Diencephalon (tissue), 1 donor: Measurements from ENCODE around the gene MIF. TPM values are rescaled to one million over a fixed set of nuclear protein-coding genes. Genes with fewer than 3 reads are reported as not detected.

Experiments used
- small RNA-seq: library from RNA; depleted of rRNA; stranded (forward); fragments of <200 nt; gene quantifications from one replicate; pipeline ENCODE3, GENCODE V24; 2014
- total RNA-seq: library from RNA; depleted of rRNA; stranded (reverse); fragments of >200 nt; gene quantifications from one replicate; pipeline ENCODE4 v1.2.3, GENCODE V29; 2014

MIF gene
- 160 TPM for total RNA-seq

GRCh38 chr22:23893945-23894709, at the start of gene MIF:
Gene MIF (plus strand): TSS chr22:23894383. CDS start chr22:23894475, 92 bp downstream.

GRCh38 chr22:23857606-23858483, 36.3 kb upstream of the MIF start, which contains the start of gene SLC2A11:
Gene SLC2A11 (plus strand): TSS chr22:23857875. CDS start chr22:23858000, 125 bp downstream.

Small RNA genes within 50 kb of the gene (small RNA-seq; reads per million reads assigned to genes)
- not detected for gene RN7SL268P

Other genes starting within 250 kb of the MIF start
- gene RGL4, start 203.4 kb upstream of the MIF start, total RNA-seq = not detected
- gene ZNF70, start 143.3 kb upstream of the MIF start, total RNA-seq = 4.6 TPM
- gene VPREB3, start 140.0 kb upstream of the MIF start, total RNA-seq = not detected
- 2.1 TPM for gene C22orf15, start 131.4 kb upstream of the MIF start, total RNA-seq
- gene CHCHD10, start 126.4 kb upstream of the MIF start, total RNA-seq = 8.3 TPM
- gene MMP11, start 121.5 kb upstream of the MIF start, total RNA-seq = 14.3 TPM
- 30.9 TPM for gene SMARCB1, start 107.4 kb upstream of the MIF start, total RNA-seq
- gene DERL3, start 55.4 kb upstream of the MIF start, total RNA-seq = 1.6 TPM
- 25.6 TPM for gene SLC2A11, start 36.5 kb upstream of the MIF start, total RNA-seq
- gene GSTT2B, start 66.8 kb downstream of the MIF start, total RNA-seq = 4.6 TPM
- gene DDTL, start 72.5 kb downstream of the MIF start, total RNA-seq = 3.9 TPM
- 48.2 TPM for gene DDT, start 80.1 kb downstream of the MIF start, total RNA-seq
- 0.46 TPM for gene GSTT2, start 85.8 kb downstream of the MIF start, total RNA-seq
- gene GSTT4, start 111.1 kb downstream of the MIF start, total RNA-seq = not detected
- 42.4 TPM for gene CABIN1, start 116.9 kb downstream of the MIF start, total RNA-seq